Neural progenitor cell (in vitro differentiated cells): Measurements from ENCODE around the gene BPIFB2. TPM values are rescaled to one million over a fixed set of nuclear protein-coding genes. Genes with fewer than 3 reads are reported as not detected.
A peak's percentile ranks its signal among the peaks of the same experiment; 100 is the strongest.

Source experiments
- DNase-seq: peaks from one replicate; pipeline ENCODE4 v3.0.0-alpha.2; 2016; ENCODE audit warnings: low spot score
- H2AFZ ChIP-seq: fragments of 200-600 bp; sonication (generic); replicated peaks from 2 replicates; pipeline ENCODE4 v1.6.1; 2016; ENCODE audit warnings: antibody characterized with exemption
- H3F3A ChIP-seq: fragments of 200-600 bp; sonication (generic); 2 replicates; pipeline ENCODE4 v1.6.1; 2016; ENCODE audit warnings: antibody characterized with exemption, low read depth
- H3K27ac ChIP-seq: fragments of 200-600 bp; sonication (generic); 2 replicates; pipeline ENCODE4 v1.5.1; 2016; ENCODE audit warnings: mild to moderate bottlenecking
- H3K27me3 ChIP-seq: fragments of 200-600 bp; sonication (generic); 2 replicates; pipeline ENCODE4 v1.6.1; 2016; ENCODE audit warnings: mild to moderate bottlenecking, moderate library complexity
- H3K36me3 ChIP-seq: fragments of 200-600 bp; sonication (generic); 2 replicates; pipeline ENCODE4 v1.5.1; 2016
- H3K4me1 ChIP-seq: fragments of 200-600 bp; sonication (generic); 2 replicates; pipeline ENCODE4 v1.6.1; 2016; ENCODE audit warnings: mixed run types
- H3K4me2 ChIP-seq: fragments of 200-600 bp; sonication (generic); 2 replicates; pipeline ENCODE4 v1.6.1; 2016
- H3K4me3 ChIP-seq: fragments of 200-600 bp; sonication (generic); 2 replicates; pipeline ENCODE4 v1.5.1; 2016
- H3K79me2 ChIP-seq: fragments of 200-600 bp; sonication (generic); 2 replicates; pipeline ENCODE4 v1.6.1; 2016; ENCODE audit warnings: low read depth
- H3K9ac ChIP-seq: fragments of 200-600 bp; sonication (generic); 2 replicates; pipeline ENCODE4 v1.6.1; 2016
- H3K9me3 ChIP-seq: fragments of 200-600 bp; sonication (generic); 2 replicates; pipeline ENCODE4 v1.5.1; 2016; ENCODE audit warnings: low read depth
- H4K20me1 ChIP-seq: fragments of 200-600 bp; sonication (generic); 2 replicates; pipeline ENCODE4 v1.6.1; 2016; ENCODE audit warnings: low read depth
- H3K27ac Mint-ChIP-seq: 3 replicates; pipeline ENCODE4 v1.8.0; 2021; ENCODE audit warnings: mixed read lengths
- H3K27me3 Mint-ChIP-seq: 2 replicates; pipeline ENCODE4 v1.8.0; 2022; ENCODE audit warnings: low read depth, mild to moderate bottlenecking, inconsistent platforms, moderate library complexity, mixed read lengths; ENCODE audit not compliant: insufficient read depth
- H3K36me3 Mint-ChIP-seq: 3 replicates; pipeline ENCODE4 v1.8.0; 2021; ENCODE audit warnings: mixed read lengths
- H3K4me1 Mint-ChIP-seq: 3 replicates; pipeline ENCODE4 v1.8.0; 2021; ENCODE audit warnings: mixed read lengths
- H3K4me3 Mint-ChIP-seq: 3 replicates; pipeline ENCODE4 v1.8.0; 2021; ENCODE audit warnings: mild to moderate bottlenecking, moderate library complexity, mixed read lengths
- H3K9me3 Mint-ChIP-seq: 3 replicates; pipeline ENCODE4 v1.8.0; 2020; ENCODE audit warnings: mixed read lengths
- CTCF ChIP-seq: fragments of 200-600 bp; sonication (generic); IDR thresholded peaks from 2 replicates; pipeline ENCODE4 v1.5.1; 2017; ENCODE audit warnings: antibody characterized with exemption, mild to moderate bottlenecking
- EZH2 ChIP-seq: fragments of 200-600 bp; sonication (generic); IDR thresholded peaks from 2 replicates; pipeline ENCODE4 v1.6.1; 2017; ENCODE audit warnings: antibody characterized with exemption, mild to moderate bottlenecking, moderate library complexity
- EZH2phosphoT487 ChIP-seq: fragments of 200-600 bp; sonication (generic); IDR thresholded peaks from 2 replicates; pipeline ENCODE4 v1.6.1; 2017; ENCODE audit warnings: antibody characterized with exemption
- total RNA-seq: library from RNA; depleted of rRNA; stranded (reverse); fragments of >200 nt; gene quantifications from 2 replicates; pipeline ENCODE4 v1.2.3, GENCODE V29; 2015; ENCODE audit warnings: low replicate concordance

Gene BPIFB2
- total RNA-seq, 1 donor from 2014 or later: not detected

GRCh38 chr20:32990426-32990825 lies 17.1 kb upstream of the BPIFB2 start:
- no peak overlapping the region for H3K4me3 Mint-ChIP-seq
- H3K36me3 Mint-ChIP-seq: no peaks in the 10 kb centered on the region
- H3K4me3 ChIP-seq: no peak overlapping the region
- H3F3A ChIP-seq: no peaks in the 10 kb centered on the region
- H3K4me1 ChIP-seq: no peaks in the 10 kb centered on the region
- H3K79me2 ChIP-seq: no peaks in the 10 kb centered on the region
- DNase-seq: no peak
- no peaks in the 10 kb centered on the region for H3K9me3 ChIP-seq
- peaks cover 3% of the 10 kb centered on the region for H3K4me1 Mint-ChIP-seq
- H3K36me3 ChIP-seq: no peaks in the 10 kb centered on the region
- TF ChIP-seq EZH2 (no peak), EZH2phosphoT487 (no peak), CTCF (no peak)
- H3K27ac Mint-ChIP-seq: no peak overlapping the region
- no peak overlapping the region for H3K4me2 ChIP-seq
- H4K20me1 ChIP-seq: no peaks in the 10 kb centered on the region
- H3K27me3 Mint-ChIP-seq: peaks cover 6% of the 10 kb centered on the region
- H3K27me3 ChIP-seq: no peaks in the 10 kb centered on the region
- H3K9me3 Mint-ChIP-seq: peaks cover 7% of the 10 kb centered on the region
- no peak overlapping the region for H3K9ac ChIP-seq
- H3K27ac ChIP-seq: no peak overlapping the region
- no peak overlapping the region for H2AFZ ChIP-seq

GRCh38 chr20:32991383-32991782 lies 16.1 kb upstream of the BPIFB2 start:
- Histone ChIP-seq H3K27ac (no peak overlapping the region), H3K36me3 (no peaks in the 10 kb centered on the region), H3K4me2 (no peak overlapping the region), H3K4me3 (no peak overlapping the region), H3K27me3 (no peaks in the 10 kb centered on the region), H3K79me2 (no peaks in the 10 kb centered on the region), H3K4me1 (no peaks in the 10 kb centered on the region), H3K9ac (no peak overlapping the region), H3K9me3 (no peaks in the 10 kb centered on the region), H2AFZ (no peak overlapping the region), H3F3A (no peaks in the 10 kb centered on the region), H4K20me1 (no peaks in the 10 kb centered on the region)
- Mint-ChIP-seq H3K36me3 (no peaks in the 10 kb centered on the region), H3K27me3 (peaks cover 5% of the 10 kb centered on the region), H3K9me3 (peaks cover 8% of the 10 kb centered on the region), H3K4me3 (no peak overlapping the region), H3K27ac (no peak overlapping the region), H3K4me1 (no peaks in the 10 kb centered on the region)
- DNase-seq: no peak
- TF ChIP-seq EZH2 (no peak), CTCF (no peak), EZH2phosphoT487 (no peak)

- no peak overlapping the region for H3K4me3 Mint-ChIP-seq
- TF ChIP-seq EZH2phosphoT487 (no peak), EZH2 (no peak), CTCF (peak; percentile 6)
- no peaks in the 10 kb centered on the region for H3K27me3 ChIP-seq
- no peak overlapping the region for H3K4me3 ChIP-seq
- H3K36me3 ChIP-seq: no peaks in the 10 kb centered on the region
- H3K4me1 Mint-ChIP-seq: no peaks in the 10 kb centered on the region
- no peaks in the 10 kb centered on the region for H3K79me2 ChIP-seq
- no peaks in the 10 kb centered on the region for H3K4me1 ChIP-seq
- DNase-seq: no peak
- H3K27ac ChIP-seq: no peak overlapping the region
- no peaks in the 10 kb centered on the region for H3F3A ChIP-seq
- H3K36me3 Mint-ChIP-seq: no peaks in the 10 kb centered on the region
- H3K9ac ChIP-seq: no peak overlapping the region
- H3K27ac Mint-ChIP-seq: no peak overlapping the region
- no peak overlapping the region for H3K4me2 ChIP-seq
- no peak overlapping the region for H2AFZ ChIP-seq
- peaks cover 2% of the 10 kb centered on the region for H3K27me3 Mint-ChIP-seq
- H3K9me3 Mint-ChIP-seq: peaks cover 9% of the 10 kb centered on the region
- H4K20me1 ChIP-seq: no peaks in the 10 kb centered on the region
- H3K9me3 ChIP-seq: no peaks in the 10 kb centered on the region
These were observed 15.5 kb upstream of the BPIFB2 start for GRCh38 chr20:32991792-32992641.
